Measurements from ENCODE around the gene NCOA6. TPM values are rescaled to one million over a fixed set of nuclear protein-coding genes. Genes with fewer than 3 reads are reported as not detected.

NCOA6 gene
- total and polyA plus RNA-seq, 2 of the 4 experiments (the other 2 are of a cell fraction), result 3.6 to 13.1 TPM

GRCh38 chr20:34798871-34799270 is 26.6 kb downstream of the NCOA6 start:
- ATAC-seq (ENCODE audit: low read depth), result no peak

More at GRCh38 chr20:34798871-34799270, 26.6 kb downstream of the NCOA6 start:
- DNase-seq, result no peak
- Histone ChIP-seq H4K91ac (ENCODE audit: insufficient read depth, low read depth, low read length) (no peak overlapping the region), H2AK9ac (replicated peaks; ENCODE audit: low read depth, low read length, poor library complexity) (no peak overlapping the region), H3K56ac (ENCODE audit: extremely low read depth, insufficient read depth, low read length) (no peak overlapping the region), H4K20me1 (ENCODE audit: insufficient read depth, low read length) (peaks cover 56% of the 10 kb centered on the region), H3K79me1 (ENCODE audit: low read depth in 1 of 2, low read length in 2 of 2) (peaks cover 20 to 67% of the 10 kb centered on the region in 2 experiments), H3K9me1 (ENCODE audit: insufficient read depth, low read length) (peaks cover 14% of the 10 kb centered on the region; the same call in 1 of the 2 replicates), H2BK15ac (ENCODE audit: low read depth, low read length) (no peak overlapping the region), H2BK120ac (ENCODE audit: low read depth, low read length) (no peak overlapping the region), H2BK20ac (ENCODE audit: low read depth, low read length) (no peak overlapping the region), H3K9ac (ENCODE audit: low read depth, low read length) (no peak overlapping the region), H3K9me3 (ENCODE audit: control insufficient read depth, insufficient read depth, low read length) (peaks cover 3% of the 10 kb centered on the region; the same call in 1 of the 2 replicates), H3K4me1 (ENCODE audit: control insufficient read depth, insufficient read depth, low read length) (peaks cover 2% of the 10 kb centered on the region), H3K4me3 (ENCODE audit: insufficient read depth, low read depth, low read length) (no peak overlapping the region), H4K8ac (ENCODE audit: low read depth in 2 of 2, low read length in 2 of 2) (no peak overlapping the region), H2BK5ac (ENCODE audit: low read depth, low read length, poor library complexity, severe bottlenecking) (no peak overlapping the region), H3K23ac (ENCODE audit: low read depth, low read length) (no peak overlapping the region), H3K4me2 (ENCODE audit: low read depth, low read length) (no peak overlapping the region), H2AK5ac (ENCODE audit: low read depth, low read length) (no peak overlapping the region), H2AFZ (replicated peaks; ENCODE audit: low read length, poor library complexity) (no peak overlapping the region), H3K27ac (ENCODE audit: insufficient read depth, low read length) (no peak overlapping the region), H3K36me3 (ENCODE audit: control insufficient read depth, insufficient read depth, low read length) (no peaks in the 10 kb centered on the region), H3K14ac (replicated peaks; ENCODE audit: low read depth, low read length) (no peak overlapping the region), H3K18ac (ENCODE audit: low read depth, low read length) (no peak overlapping the region), H3K27me3 (ENCODE audit: control insufficient read depth, insufficient read depth, low read length) (no peaks in the 10 kb centered on the region), H3K4ac (ENCODE audit: low read depth, low read length) (no peak overlapping the region), H4K5ac (ENCODE audit: low read depth, low read length) (no peak overlapping the region)
- dilution Hi-C loops (cut with HindIII; ENCODE audit: low sequenced_read_pairs, unreplicated experiment) (no loop called here), intact Hi-C loops (cut with micrococcal nuclease) (no loop called here), in situ Hi-C loops (cut with MboI; ENCODE audit: low sequenced_read_pairs) (no loop called here)
- ChIA-PET CTCF (no interaction called here), POLR2A (ENCODE audit: unreplicated experiment) (no interaction called here)
- TF ChIP-seq RCOR1 (IDR thresholded peaks at IDR 0.05; ENCODE audit: insufficient replicate concordance, low read length) (no peak), SMC3 (IDR thresholded peaks at IDR 0.05; ENCODE audit: low read depth, low read length) (no peak), RFX5 (IDR thresholded peaks at IDR 0.05; ENCODE audit: low read depth, low read length) (no peak), FOS (IDR thresholded peaks at IDR 0.05; ENCODE audit: low read depth, low read length) (no peak), MXI1 (IDR thresholded peaks at IDR 0.05; ENCODE audit: borderline replicate concordance, low read depth, low read length) (no peak), BHLHE40 (IDR thresholded peaks at IDR 0.05; ENCODE audit: low read depth, low read length) (no peak), CHD1 (IDR thresholded peaks at IDR 0.05; ENCODE audit: low read depth, low read length) (no peak), MAFK (IDR thresholded peaks at IDR 0.05; ENCODE audit: low read depth, low read length) (no peak), POLR2A (IDR thresholded peaks at IDR 0.05; ENCODE audit: low read depth, low read length) (no peak), RAD21 (IDR thresholded peaks at IDR 0.05; ENCODE audit: low read length) (no peak), CEBPB (IDR thresholded peaks at IDR 0.05; ENCODE audit: low read depth, low read length) (no peak), MAZ (IDR thresholded peaks at IDR 0.05; ENCODE audit: borderline replicate concordance, low read depth, low read length) (no peak), NFE2L2 (IDR thresholded peaks at IDR 0.05; ENCODE audit: low read depth, low read length) (no peak), CTCF (conservative IDR thresholded peaks at IDR 0.05; ENCODE audit: low read depth, low read length) (no peak)
- TF ChIP-seq, protein P1, sequence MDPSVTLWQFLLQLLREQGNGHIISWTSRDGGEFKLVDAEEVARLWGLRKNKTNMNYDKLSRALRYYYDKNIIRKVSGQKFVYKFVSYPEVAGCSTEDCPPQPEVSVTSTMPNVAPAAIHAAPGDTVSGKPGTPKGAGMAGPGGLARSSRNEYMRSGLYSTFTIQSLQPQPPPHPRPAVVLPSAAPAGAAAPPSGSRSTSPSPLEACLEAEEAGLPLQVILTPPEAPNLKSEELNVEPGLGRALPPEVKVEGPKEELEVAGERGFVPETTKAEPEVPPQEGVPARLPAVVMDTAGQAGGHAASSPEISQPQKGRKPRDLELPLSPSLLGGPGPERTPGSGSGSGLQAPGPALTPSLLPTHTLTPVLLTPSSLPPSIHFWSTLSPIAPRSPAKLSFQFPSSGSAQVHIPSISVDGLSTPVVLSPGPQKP (IDR thresholded peaks at IDR 0.05; ENCODE audit: borderline replicate concordance, low read depth, low read length), result no peak
- TF ChIP-seq, protein P2, sequence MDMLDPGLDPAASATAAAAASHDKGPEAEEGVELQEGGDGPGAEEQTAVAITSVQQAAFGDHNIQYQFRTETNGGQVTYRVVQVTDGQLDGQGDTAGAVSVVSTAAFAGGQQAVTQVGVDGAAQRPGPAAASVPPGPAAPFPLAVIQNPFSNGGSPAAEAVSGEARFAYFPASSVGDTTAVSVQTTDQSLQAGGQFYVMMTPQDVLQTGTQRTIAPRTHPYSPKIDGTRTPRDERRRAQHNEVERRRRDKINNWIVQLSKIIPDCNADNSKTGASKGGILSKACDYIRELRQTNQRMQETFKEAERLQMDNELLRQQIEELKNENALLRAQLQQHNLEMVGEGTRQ (IDR thresholded peaks at IDR 0.05; ENCODE audit: low read depth, low read length), result no peak
- BruUV-seq (replicated peaks), result no TSS peak
